SH-SY5Y (cell line): ENCODE measurements around the gene ALPG.

Experiments used
- GATA2 ChIP-seq: IDR thresholded peaks from 2 replicates; pipeline ENCODE4 v1.6.1; 2011; ENCODE audit warnings: mild to moderate bottlenecking, low read depth, low read length
- GATA3 ChIP-seq: IDR thresholded peaks from 2 replicates; pipeline ENCODE4 v1.6.1; 2011; ENCODE audit warnings: low read depth, mild to moderate bottlenecking, low read length, moderate library complexity

DNA sequence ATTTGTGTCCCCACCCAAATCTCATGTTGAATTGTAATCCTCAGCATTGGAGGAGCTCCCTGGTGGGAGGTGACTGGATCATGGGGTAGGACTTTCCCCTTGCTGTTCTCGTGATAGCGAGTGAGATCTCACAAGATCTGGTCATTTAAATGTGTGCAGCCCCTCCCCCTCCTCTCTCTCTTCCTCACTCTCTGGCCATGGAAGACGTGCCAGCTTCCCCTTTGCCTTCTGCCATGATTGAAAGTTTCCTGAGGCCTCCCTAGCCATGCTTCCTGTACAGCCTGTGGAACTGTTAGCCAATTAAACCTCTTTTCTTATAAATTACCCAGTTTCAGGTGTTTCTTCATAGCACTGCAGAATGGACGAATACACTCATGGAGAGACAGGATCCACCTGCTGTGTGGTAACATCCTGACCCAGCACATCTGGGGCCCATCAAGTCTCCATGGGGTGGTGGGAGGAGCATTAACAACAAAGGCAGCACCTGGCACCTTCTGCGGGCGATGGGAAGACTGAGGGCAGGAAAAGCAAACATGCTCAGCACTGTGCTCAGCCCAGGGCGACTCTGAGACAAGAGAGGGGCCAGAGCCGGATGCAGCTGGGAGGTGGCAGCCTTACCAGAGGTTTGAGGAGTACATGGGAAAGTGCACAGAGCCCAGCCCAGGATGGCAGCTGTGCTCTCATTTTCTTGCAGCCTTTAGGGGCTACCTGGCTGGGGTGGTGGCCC lies 44.3 kb upstream of the ALPG start:
- TF ChIP-seq GATA3 (no peak), GATA2 (no peak)
